SKM-1 (cell line): ENCODE measurements around the gene SDF2L1.
A peak's percentile ranks its signal among the peaks of the same experiment; 100 is the strongest.
"Not testable (repeated sequence)": the region's sequence is repeated elsewhere in the genome, so short reads cannot be mapped to it uniquely, and the experiment has no call there.

Source experiments
- DNase-seq: peaks from one replicate; lab custom pipeline; 2025; ENCODE audit not compliant: unreplicated experiment; lab: John Stamatoyannopoulos, UW

SDF2L1 gene, protein sequence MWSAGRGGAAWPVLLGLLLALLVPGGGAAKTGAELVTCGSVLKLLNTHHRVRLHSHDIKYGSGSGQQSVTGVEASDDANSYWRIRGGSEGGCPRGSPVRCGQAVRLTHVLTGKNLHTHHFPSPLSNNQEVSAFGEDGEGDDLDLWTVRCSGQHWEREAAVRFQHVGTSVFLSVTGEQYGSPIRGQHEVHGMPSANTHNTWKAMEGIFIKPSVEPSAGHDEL

DNA sequence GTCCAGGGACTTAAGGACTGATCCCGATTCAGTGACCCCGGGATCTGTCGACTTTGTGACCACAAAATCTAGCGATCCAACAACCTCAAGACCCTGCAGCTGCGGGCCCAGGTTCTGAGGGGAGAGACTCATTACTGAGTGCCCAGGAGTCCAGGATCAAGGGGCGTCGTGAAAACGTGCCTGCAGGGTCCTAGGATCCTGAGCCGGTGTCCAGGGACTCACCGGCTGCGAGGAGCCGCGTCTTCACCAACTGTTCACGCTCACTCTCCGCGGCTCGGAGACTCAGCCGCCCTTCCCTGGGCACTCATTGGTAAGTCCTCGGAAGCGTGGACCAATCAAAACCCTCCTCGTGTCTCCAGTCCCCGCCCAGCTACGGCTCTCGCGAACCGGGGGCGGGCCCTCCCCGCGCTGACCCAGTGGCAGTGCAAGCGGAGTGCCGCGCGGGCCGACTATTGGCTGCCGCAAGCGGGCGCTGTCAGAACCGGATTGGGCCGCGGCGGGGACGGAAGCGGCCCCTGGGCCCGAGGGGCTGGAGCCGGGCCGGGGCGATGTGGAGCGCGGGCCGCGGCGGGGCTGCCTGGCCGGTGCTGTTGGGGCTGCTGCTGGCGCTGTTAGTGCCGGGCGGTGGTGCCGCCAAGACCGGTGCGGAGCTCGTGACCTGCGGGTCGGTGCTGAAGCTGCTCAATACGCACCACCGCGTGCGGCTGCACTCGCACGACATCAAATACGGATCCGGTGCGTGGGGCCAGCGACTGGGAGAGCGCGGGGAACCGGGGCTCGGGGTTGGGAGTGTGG is at the start of gene SDF2L1:
SDF2L1 (plus strand) TSS at position 514 of the 795 bp plus-strand sequence; CDS start at position 549, 35 bp downstream.
- DNase-seq = peak; percentile 96

DNA sequence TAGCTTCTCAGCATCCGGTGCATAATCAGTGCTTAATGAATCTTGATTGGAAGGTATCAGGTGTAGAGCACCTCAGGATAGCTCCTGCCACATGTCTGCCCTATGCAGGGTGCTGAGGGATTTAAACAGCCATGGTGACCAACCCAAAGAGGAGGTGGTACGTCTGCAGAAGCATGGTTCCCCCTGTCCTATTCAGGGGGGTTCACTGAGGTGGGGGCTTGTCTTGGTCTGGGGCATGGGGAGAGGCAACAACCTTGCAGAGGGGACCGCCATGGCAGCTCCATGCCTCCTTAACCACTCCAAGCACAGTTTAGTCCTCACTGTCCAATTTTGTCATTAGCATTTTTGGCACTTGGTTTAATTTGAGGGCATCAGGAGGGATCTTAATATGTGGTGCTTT is 49.7 kb upstream of the SDF2L1 start:
- DNase-seq = no peak

DNA sequence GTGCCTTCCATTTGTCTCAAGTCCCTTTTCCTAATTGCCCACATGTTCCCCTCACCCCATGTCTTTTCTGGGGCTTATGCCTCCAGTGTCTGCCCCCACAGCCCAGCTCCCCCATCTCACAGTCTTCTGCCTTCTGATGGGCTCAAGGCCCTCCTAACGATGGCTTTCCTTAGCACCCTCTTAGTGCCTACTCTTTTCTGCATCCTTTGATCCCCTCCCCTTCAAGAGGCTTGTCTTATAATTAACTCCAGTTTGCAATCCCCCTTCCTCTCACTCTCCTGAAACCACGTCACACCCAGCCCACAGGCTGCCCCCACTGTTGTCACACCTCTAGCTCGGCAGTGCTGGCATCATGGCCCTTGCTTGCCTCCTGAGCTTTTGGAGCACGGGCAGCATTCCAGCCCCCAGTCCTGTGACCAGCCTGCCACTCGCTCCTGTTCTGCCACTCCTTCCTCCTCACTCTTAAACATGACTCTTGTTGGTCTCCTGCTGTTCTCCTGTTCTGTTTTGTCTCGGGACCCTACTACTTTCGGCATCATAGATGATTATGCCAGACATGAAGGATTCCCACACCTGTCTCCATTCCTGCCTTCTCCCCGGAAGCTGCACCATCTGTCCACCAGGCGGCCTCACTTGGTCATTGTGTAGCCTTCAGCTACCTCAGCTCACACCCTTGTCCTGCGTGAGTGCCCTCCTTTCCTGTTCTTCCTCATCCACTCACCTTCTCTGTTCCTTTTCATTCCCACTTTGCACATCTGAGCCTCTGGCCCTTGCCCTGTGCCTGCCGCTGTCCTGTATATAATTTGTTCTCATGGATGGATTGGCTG is 48.5 kb upstream of the SDF2L1 start:
- DNase-seq = no peak

DNA sequence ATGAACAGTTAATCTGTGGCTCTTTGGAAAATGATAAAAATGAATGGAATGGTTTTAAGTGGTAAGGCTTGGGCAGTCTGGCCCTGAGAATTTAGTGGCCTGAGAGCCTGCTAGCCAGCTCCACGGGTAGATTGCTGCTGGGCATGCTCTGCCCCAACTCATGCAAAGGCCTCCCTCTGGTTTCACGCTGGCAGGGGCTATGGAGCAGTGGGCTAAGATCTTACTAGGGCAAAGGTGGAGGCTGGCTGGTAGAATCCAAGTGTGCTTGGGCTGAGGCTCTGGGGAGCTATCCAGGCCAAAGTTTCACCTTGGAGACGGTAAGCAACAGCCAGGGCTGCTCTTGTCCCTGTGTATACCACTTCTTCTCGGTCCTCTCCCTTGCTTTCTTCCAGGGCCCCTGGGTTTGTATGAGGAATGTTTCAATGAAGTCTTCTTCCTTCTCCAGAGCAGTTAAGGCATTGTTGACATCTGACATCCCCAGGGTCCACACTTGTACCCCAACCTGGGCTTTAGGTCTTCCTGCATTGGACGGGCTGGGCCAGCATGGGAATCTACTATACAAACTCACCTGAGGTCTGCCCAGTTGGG is 47.1 kb upstream of the SDF2L1 start:
- no peak for DNase-seq

DNA sequence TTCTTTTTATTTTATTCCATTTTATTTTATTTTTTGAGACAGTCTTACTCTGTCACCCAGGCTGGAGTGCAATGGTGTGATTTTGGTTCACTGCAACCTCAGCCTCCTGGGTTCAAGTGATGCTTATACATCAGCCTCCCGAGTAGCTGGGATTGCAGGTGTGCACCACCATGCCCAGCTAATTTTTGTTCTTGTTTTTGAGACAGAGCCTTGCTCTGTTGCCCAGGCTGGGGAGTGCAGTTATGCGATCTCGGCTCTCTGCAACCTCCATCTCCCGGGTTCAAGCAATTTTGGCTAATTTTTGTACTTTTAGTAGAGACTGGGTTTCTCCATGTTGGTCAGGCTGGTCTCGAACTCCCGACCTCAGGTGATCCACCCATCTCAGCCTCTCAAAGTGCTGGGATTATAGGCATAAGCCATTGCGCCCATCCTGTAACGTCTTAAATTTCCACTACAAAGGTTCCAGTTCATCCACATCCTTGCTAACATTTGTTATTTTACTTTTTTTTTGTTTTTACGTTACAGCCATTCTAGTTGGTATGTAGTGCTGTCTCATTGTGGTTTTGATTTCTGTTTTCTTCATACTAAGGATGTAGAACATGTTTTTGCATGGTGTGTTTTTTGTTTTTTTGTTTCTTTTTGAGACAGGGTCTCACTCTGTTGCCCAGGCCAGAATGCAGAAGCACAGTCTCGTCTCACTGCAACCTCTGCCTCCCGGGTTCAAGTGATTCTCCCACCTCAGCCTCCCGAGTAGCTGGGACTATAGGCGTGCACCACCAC is 45.6 kb upstream of the SDF2L1 start:
- DNase-seq = not testable (repeated sequence)

DNA sequence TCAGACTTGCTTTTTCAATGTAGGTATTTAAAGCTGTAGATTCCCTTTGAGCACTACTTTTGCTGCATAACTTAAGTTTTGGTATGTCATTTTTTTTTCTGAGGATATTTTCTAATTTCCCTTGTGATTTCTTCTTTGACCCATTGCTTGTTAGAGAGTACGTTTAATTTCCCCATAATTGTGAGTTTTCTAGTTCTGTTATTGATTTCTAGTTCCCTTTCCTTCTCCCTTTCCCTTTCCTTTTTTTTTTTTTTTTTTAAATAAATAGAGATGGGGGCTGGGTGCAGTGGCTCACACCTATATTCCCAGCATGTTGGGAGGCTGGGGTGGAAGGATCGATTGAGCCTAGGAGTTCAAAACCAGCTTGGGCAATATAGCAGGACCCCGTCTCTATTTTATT is 43.8 kb upstream of the SDF2L1 start:
- DNase-seq = no peak

GRCh38 chr22:21599053-21599893 is 42.8 kb upstream of the SDF2L1 start:
- no peak for DNase-seq

DNA sequence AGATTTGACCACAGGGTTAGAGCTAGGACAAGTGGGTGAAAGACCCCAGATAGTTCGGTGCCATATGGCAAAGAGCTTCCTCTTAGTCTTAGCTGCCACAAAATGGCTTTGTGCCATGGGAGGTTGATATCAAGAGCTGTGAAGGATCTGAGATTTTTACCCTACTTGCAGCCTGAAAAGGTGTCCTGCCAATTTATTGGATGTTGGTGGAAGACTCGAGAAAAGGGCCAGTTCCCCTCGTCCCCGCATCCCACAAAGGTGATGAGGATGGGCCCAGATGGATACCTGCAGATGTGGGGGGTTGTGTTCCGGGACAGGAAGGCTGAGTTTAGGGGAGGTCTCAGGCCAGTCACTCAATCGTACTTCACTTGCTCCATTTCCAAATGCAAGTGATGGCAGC is 39.5 kb upstream of the SDF2L1 start:
- DNase-seq = no peak

DNA sequence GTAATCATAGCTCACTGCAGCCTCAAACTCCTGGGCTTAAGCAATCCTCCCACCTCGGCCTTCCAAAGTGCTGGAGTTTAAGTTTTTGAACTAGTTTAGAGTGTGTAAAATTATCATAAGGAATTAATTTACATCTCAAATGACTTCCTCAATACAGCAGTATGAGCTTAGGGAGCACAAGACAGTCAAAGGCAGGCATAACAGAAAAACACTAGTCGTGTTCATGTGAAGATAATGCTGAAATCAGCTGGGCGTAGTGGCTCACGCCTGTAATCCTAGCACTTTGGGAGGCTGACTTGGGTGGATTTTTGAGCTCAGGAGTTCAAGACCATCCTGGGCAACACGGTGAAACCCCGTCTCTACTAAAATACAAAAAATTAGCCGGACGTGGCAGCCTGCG is 38.1 kb upstream of the SDF2L1 start:
- no peak for DNase-seq

GRCh38 chr22:21605887-21606564 is 36.1 kb upstream of the SDF2L1 start:
- DNase-seq = no peak

DNA sequence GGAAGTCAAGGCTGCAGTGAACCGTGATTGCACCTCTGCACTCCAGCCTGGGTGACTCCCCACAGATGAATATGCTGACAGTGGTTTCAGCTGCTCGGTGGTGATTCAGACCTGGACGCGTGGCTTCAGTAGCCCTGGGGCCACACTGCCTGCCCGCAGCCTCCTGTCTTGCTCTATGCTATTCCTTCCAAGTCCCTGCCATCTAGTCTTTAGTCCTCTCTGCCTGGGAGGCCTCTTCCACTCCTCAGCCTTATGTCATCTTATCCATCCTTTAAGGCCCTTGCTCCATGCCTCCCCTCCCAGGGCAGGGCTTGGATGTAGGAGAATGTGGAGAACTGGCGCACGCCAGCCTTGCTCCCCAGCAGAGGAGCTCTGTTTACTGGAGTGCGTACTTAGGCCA is 35.3 kb upstream of the SDF2L1 start:
- DNase-seq = no peak

DNA sequence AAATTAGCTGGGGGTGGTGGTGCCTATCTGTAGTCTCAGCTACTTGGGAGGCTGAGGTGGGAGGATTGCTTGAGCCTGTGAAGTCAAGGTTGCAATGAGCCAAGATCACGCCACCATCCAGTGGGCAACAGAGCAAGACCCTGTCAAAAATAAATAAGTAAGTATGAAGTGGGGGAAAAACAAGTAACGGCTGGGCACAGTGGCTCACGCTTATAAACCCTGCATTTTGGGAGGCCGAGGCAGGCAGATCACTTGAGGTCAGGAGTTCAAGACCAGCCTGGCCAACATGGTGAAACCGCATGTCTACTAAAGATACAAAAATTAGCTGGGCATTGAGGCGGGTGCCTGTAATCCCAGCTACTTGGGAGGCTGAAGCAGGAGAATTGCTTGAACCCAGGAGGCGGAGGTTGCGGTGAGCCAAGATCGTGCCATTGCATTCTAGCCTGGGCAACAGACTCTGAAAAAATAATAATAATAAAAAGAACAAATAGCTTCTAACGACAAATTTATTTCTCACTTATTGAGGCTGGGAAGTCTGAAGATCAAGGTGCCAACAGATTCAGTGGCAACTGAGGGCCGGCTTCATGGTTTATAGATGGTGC is 32.4 kb upstream of the SDF2L1 start:
- not testable (repeated sequence) for DNase-seq

- DNase-seq = no peak
Observed at GRCh38 chr22:21611210-21611977, 30.7 kb upstream of the SDF2L1 start.

- no peak for DNase-seq
Observed at GRCh38 chr22:21612858-21613257, 29.2 kb upstream of the SDF2L1 start.

- no peak for DNase-seq
Observed at GRCh38 chr22:21613553-21614233, 28.4 kb upstream of the SDF2L1 start.

DNA sequence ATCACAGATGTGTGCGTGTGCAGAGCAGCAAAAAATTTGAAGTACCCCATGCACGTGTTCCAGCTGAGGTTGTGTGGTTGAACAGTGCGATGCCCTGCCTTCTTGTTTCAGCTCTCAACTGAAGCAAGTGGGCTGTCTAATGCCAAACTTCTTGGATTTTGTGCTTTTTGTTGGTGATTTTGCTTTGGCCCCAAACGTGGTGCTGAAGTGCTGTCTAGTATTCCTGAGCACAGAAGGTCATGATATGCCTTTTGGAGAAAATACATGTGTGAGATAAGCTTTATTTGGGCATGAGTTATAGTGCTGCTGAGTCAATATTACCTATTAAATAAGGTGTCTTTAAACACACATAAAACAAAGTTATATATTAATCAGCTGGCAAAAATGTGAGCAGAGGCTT is 26.4 kb upstream of the SDF2L1 start:
- DNase-seq = no peak

GRCh38 chr22:21617337-21617736 is 24.8 kb upstream of the SDF2L1 start:
- not testable (repeated sequence) for DNase-seq
